ENCODE measurements around the gene TMC7. TPM values are rescaled to one million over a fixed set of nuclear protein-coding genes. Genes with fewer than 3 reads are reported as not detected.

Gene TMC7
- total RNA-seq, 1 experiment from 2014 or later = 0.82 TPM

DNA sequence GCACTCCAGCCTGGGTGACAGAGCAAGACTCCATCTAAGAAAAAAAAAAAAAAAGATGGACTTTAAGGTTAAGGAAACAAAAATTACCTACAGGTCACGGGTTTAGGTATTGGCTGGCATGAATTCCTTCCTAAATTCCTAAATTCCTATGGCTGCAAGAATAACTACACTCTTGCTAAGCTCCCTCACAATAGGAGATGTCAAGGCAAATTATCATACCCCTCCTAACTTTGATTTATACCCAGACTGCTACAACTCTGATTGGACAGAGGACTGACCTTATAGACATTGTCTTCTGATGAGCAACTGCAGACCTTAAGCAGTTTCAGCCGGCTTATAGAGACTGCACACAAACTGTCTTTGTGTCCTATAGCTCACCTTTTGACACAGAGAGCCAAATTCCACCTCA is 25.1 kb upstream of the TMC7 start:
- ChIA-PET POLR2A (ENCODE audit: low non-redundant PET) (interaction anchor here (1.0 kb wide), 1 partner anchor 256 kb away, joined by 3 read pairs; no protein-coding TSS in a partner anchor), CTCF (interaction anchor here (0.7 to 1.5 kb wide), 2 partner anchors 12 to 25 kb away, joined by 3 to 4 read pairs; partner anchors contain the start of gene TMC7)
- no TSS peak for BruUV-seq (replicated peaks)
- intact Hi-C loops (cut with micrococcal nuclease; ENCODE audit: unreplicated experiment) = no loop called here
- H3K36me3 ChIP-seq (ENCODE audit: insufficient read depth, low read length, poor library complexity, severe bottlenecking) = no peaks in the 10 kb centered on the region
- H3K4me3 ChIP-seq (ENCODE audit: low read depth, low read length, poor library complexity, severe bottlenecking) = no peak overlapping the region
- TF ChIP-seq CTCF (conservative IDR thresholded peaks at IDR 0.05; ENCODE audit: low read depth, low read length) = no peak
- TF ChIP-seq EZH2 (IDR thresholded peaks at IDR 0.05; ENCODE audit: borderline replicate concordance, low read depth, low read length, poor library complexity, severe bottlenecking) = no peak
- no peaks in the 10 kb centered on the region for H3K27me3 ChIP-seq (replicated peaks; ENCODE audit: insufficient read depth, low read depth, low read length, poor library complexity)
- H3K27ac ChIP-seq (ENCODE audit: low read depth, low read length, poor library complexity, severe bottlenecking) = peak overlapping the region; percentile 60
- peak; percentile 70 for DNase-seq (ENCODE audit: low spot score)
- peaks cover 16% of the 10 kb centered on the region for H3K4me1 ChIP-seq (ENCODE audit: insufficient read depth, low read length, poor library complexity, severe bottlenecking)
- no peaks in the 10 kb centered on the region for H3K9me3 ChIP-seq (ENCODE audit: low read depth, low read length, poor library complexity, severe bottlenecking)

GRCh38 chr16:18959031-18959505 is 24.7 kb upstream of the TMC7 start:
- CTCF ChIA-PET = interaction anchor here (0.7 to 1.5 kb wide), 2 partner anchors 13 to 25 kb away, joined by 3 to 4 read pairs; partner anchors contain the start of gene TMC7
- Histone ChIP-seq H3K4me3 (ENCODE audit: low read depth, low read length, poor library complexity, severe bottlenecking) (no peak overlapping the region), H3K27ac (ENCODE audit: low read depth, low read length, poor library complexity, severe bottlenecking) (peak overlapping the region; percentile 60), H3K36me3 (ENCODE audit: insufficient read depth, low read length, poor library complexity, severe bottlenecking) (no peaks in the 10 kb centered on the region), H3K4me1 (ENCODE audit: insufficient read depth, low read length, poor library complexity, severe bottlenecking) (peaks cover 16% of the 10 kb centered on the region), H3K9me3 (ENCODE audit: low read depth, low read length, poor library complexity, severe bottlenecking) (no peaks in the 10 kb centered on the region), H3K27me3 (replicated peaks; ENCODE audit: insufficient read depth, low read depth, low read length, poor library complexity) (no peaks in the 10 kb centered on the region)
- no TSS peak for BruUV-seq (replicated peaks)
- POLR2A ChIA-PET (ENCODE audit: low non-redundant PET) = interaction anchor here (1.0 kb wide), 1 partner anchor 255 kb away, joined by 3 read pairs; no protein-coding TSS in a partner anchor
- no peak for TF ChIP-seq CTCF (conservative IDR thresholded peaks at IDR 0.05; ENCODE audit: low read depth, low read length)
- no peak for TF ChIP-seq EZH2 (IDR thresholded peaks at IDR 0.05; ENCODE audit: borderline replicate concordance, low read depth, low read length, poor library complexity, severe bottlenecking)
- peak; percentile 76 for DNase-seq (ENCODE audit: low spot score)
- intact Hi-C loops (cut with micrococcal nuclease; ENCODE audit: unreplicated experiment) = no loop called here

- ChIA-PET CTCF (interaction anchor here (1.1 kb wide), 1 partner anchor 164 kb away, joined by 3 read pairs; the partner anchor contains the start of gene ARL6IP1), POLR2A (ENCODE audit: low non-redundant PET) (no interaction called here)
- TF ChIP-seq CTCF (conservative IDR thresholded peaks at IDR 0.05; ENCODE audit: low read depth, low read length) (no peak), EZH2 (IDR thresholded peaks at IDR 0.05; ENCODE audit: borderline replicate concordance, low read depth, low read length, poor library complexity, severe bottlenecking) (no peak)
These were observed 18.2 kb upstream of the TMC7 start for GRCh38 chr16:18965555-18965954.

More at GRCh38 chr16:18965555-18965954, 18.2 kb upstream of the TMC7 start:
- H3K9me3 ChIP-seq (ENCODE audit: low read depth, low read length, poor library complexity, severe bottlenecking) = no peaks in the 10 kb centered on the region
- DNase-seq (ENCODE audit: low spot score) = no peak
- H3K27me3 ChIP-seq (replicated peaks; ENCODE audit: insufficient read depth, low read depth, low read length, poor library complexity) = no peaks in the 10 kb centered on the region
- no peaks in the 10 kb centered on the region for H3K36me3 ChIP-seq (ENCODE audit: insufficient read depth, low read length, poor library complexity, severe bottlenecking)
- no TSS peak for BruUV-seq (replicated peaks)
- no peak overlapping the region for H3K4me3 ChIP-seq (ENCODE audit: low read depth, low read length, poor library complexity, severe bottlenecking)
- peaks cover 5% of the 10 kb centered on the region for H3K4me1 ChIP-seq (ENCODE audit: insufficient read depth, low read length, poor library complexity, severe bottlenecking)
- intact Hi-C loops (cut with micrococcal nuclease; ENCODE audit: unreplicated experiment) = no loop called here
- no peak overlapping the region for H3K27ac ChIP-seq (ENCODE audit: low read depth, low read length, poor library complexity, severe bottlenecking)

All from A673 (cell line).